PFSK-1 (cell line): ENCODE data around the gene NUDT6.

ENCODE experiments used
- FOXP2 ChIP-seq: optimal IDR thresholded peaks from 2 replicates; pipeline ENCODE3; 2011; ENCODE audit warnings: borderline replicate concordance, control low read depth, inconsistent platforms; ENCODE audit not compliant: insufficient read depth; ENCODE audit errors: extremely low read length, extremely low read depth
- POLR2AphosphoS5 ChIP-seq: IDR thresholded peaks from 2 replicates; pipeline ENCODE4 v1.6.1; 2012; ENCODE audit warnings: low read depth, mild to moderate bottlenecking, control low read depth, low read length, moderate library complexity
- SIN3A ChIP-seq: IDR thresholded peaks from 2 replicates; pipeline ENCODE4 v1.6.1; 2012; ENCODE audit warnings: mild to moderate bottlenecking, low read length, moderate library complexity, borderline replicate concordance; ENCODE audit not compliant: insufficient read depth
- TAF1 ChIP-seq: IDR thresholded peaks from 2 replicates; pipeline ENCODE4 v1.6.1; 2012; ENCODE audit warnings: low read length, control low read depth, borderline replicate concordance; ENCODE audit not compliant: insufficient read depth
- TF ChIP-seq, protein P1 (sequence below), 2 experiments: IDR thresholded peaks; 2 replicates each; pipeline versions ENCODE4 v1.6.1 to v1.8.0; 2011 to 2012; ENCODE audit warnings: low read depth in 2 of 2, low read length in 2 of 2, control low read depth in 1 of 2, inconsistent platforms in 1 of 2, mild to moderate bottlenecking in 1 of 2, moderate library complexity in 1 of 2; ENCODE audit not compliant: insufficient read depth in 1 of 2

Gene NUDT6

DNA sequence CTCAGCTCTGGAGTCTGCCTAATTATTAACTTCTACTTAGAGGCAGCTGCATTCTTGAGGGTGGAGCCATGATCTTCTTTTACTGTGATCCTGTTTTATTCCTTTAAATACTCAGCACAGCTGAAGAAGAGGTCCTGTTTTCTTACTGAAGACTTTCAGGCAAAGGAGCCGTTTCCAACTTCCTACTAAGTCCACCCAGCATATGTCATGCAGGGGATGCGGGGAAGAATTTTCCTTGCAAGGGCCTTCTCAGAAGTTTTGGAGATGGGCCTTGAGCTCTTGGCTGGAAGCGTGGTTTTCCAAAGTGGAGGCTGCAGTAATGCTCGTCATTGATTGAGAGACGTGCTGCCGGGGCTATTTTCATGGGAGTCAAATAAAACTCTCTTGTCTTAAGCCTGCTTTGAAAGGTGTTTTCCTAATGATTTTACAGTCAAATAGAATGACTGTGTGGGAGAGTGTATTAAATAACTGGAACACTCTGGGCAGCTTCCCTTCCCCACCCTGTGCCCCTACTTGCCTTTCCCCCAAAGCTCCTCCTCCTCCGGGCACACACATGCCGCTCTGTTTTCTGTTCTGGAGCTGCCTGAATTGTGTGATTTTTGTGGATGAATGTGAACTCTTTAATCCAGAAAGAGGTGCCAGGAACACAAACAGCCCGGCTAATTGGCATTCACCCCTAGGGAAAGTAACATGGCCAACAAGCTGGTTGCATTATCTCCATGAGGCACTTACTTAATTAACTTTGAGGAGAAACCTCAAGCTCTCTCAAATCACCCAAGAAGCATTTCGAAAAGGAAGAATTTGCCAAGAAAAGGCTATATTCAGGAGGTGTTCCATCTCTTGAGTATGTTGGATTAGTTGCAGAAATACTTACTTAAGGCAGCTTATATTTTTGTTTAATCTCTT lies 67.7 kb downstream of the NUDT6 start:
- no peak for TF ChIP-seq POLR2AphosphoS5
- no peak for TF ChIP-seq FOXP2
- TF ChIP-seq, protein P1, sequence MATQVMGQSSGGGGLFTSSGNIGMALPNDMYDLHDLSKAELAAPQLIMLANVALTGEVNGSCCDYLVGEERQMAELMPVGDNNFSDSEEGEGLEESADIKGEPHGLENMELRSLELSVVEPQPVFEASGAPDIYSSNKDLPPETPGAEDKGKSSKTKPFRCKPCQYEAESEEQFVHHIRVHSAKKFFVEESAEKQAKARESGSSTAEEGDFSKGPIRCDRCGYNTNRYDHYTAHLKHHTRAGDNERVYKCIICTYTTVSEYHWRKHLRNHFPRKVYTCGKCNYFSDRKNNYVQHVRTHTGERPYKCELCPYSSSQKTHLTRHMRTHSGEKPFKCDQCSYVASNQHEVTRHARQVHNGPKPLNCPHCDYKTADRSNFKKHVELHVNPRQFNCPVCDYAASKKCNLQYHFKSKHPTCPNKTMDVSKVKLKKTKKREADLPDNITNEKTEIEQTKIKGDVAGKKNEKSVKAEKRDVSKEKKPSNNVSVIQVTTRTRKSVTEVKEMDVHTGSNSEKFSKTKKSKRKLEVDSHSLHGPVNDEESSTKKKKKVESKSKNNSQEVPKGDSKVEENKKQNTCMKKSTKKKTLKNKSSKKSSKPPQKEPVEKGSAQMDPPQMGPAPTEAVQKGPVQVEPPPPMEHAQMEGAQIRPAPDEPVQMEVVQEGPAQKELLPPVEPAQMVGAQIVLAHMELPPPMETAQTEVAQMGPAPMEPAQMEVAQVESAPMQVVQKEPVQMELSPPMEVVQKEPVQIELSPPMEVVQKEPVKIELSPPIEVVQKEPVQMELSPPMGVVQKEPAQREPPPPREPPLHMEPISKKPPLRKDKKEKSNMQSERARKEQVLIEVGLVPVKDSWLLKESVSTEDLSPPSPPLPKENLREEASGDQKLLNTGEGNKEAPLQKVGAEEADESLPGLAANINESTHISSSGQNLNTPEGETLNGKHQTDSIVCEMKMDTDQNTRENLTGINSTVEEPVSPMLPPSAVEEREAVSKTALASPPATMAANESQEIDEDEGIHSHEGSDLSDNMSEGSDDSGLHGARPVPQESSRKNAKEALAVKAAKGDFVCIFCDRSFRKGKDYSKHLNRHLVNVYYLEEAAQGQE (IDR thresholded peaks at IDR 0.05; ENCODE audit: insufficient read depth in 1 of 2, low read depth in 2 of 2, low read length in 2 of 2) = no peak
- no peak for TF ChIP-seq SIN3A
- no peak for TF ChIP-seq TAF1

GRCh38 chr4:122851568-122851967 lies 70.8 kb downstream of the NUDT6 start:
- no peak for TF ChIP-seq TAF1
- TF ChIP-seq FOXP2 = no peak
- TF ChIP-seq, protein P1 (IDR thresholded peaks at IDR 0.05; ENCODE audit: insufficient read depth in 1 of 2, low read depth in 2 of 2, low read length in 2 of 2) = no peak
- no peak for TF ChIP-seq SIN3A
- TF ChIP-seq POLR2AphosphoS5 = no peak

- TF ChIP-seq TAF1 (no peak), FOXP2 (no peak), POLR2AphosphoS5 (no peak), SIN3A (no peak)
- TF ChIP-seq, protein P1 (IDR thresholded peaks at IDR 0.05; ENCODE audit: insufficient read depth in 1 of 2, low read depth in 2 of 2, low read length in 2 of 2) = no peak
These were observed 74.5 kb downstream of the NUDT6 start for GRCh38 chr4:122847931-122848330.

GRCh38 chr4:122845760-122846159 lies 76.6 kb downstream of the NUDT6 start:
- TF ChIP-seq TAF1 (no peak), SIN3A (no peak), POLR2AphosphoS5 (no peak), FOXP2 (no peak)

- TF ChIP-seq TAF1 = no peak
- TF ChIP-seq SIN3A = no peak
- TF ChIP-seq, protein P1 (IDR thresholded peaks at IDR 0.05; ENCODE audit: insufficient read depth in 1 of 2, low read depth in 2 of 2, low read length in 2 of 2) = no peak
- TF ChIP-seq FOXP2 = no peak
- TF ChIP-seq POLR2AphosphoS5 = no peak
These were observed 77.3 kb downstream of the NUDT6 start for GRCh38 chr4:122845066-122845465.
